ENCODE measurements around the gene SH2D3A.

The SH2D3A gene

GRCh38 chr19:6736169-6736916 lies 30.9 kb downstream of the SH2D3A start (continued):
- TF ChIP-seq ZNF704 (tag by site-specific recombination; IDR thresholded peaks at IDR 0.05) (no peak), ZNF416 (tag by site-specific recombination; IDR thresholded peaks at IDR 0.05) (no peak), ZNF544 (tag by site-specific recombination; IDR thresholded peaks at IDR 0.05) (no peak), ZNF48 (tag by site-specific recombination; IDR thresholded peaks at IDR 0.05) (no peak), ZBTB48 (tag by site-specific recombination; IDR thresholded peaks at IDR 0.05) (peak; percentile 89), ZNF776 (tag by site-specific recombination; IDR thresholded peaks at IDR 0.05; ENCODE audit: borderline replicate concordance) (no peak), ZNF473 (tag by site-specific recombination; IDR thresholded peaks at IDR 0.05) (no peak), ZSCAN18 (tag by site-specific recombination; IDR thresholded peaks at IDR 0.05) (no peak), ELK4 (IDR thresholded peaks at IDR 0.05; ENCODE audit: borderline replicate concordance, low read depth, low read length) (no peak), ZFP3 (tag by site-specific recombination; IDR thresholded peaks at IDR 0.05; ENCODE audit: low read depth) (peak; percentile 82), GLIS1 (tag by site-specific recombination; IDR thresholded peaks at IDR 0.05) (peak; percentile 13; the same call in 1 of the 2 replicates), KLF9 (tag by site-specific recombination; IDR thresholded peaks at IDR 0.05; ENCODE audit: low read depth) (no peak), ZNF280C (tag by site-specific recombination; IDR thresholded peaks at IDR 0.05) (no peak), ZNF629 (tag by site-specific recombination; IDR thresholded peaks at IDR 0.05) (peak; percentile 61), SP2 (tag by site-specific recombination; IDR thresholded peaks at IDR 0.05) (peak; percentile 33), ZNF341 (tag by site-specific recombination; IDR thresholded peaks at IDR 0.05; ENCODE audit: low read depth) (peak; percentile 97), MYNN (tag by site-specific recombination; IDR thresholded peaks at IDR 0.05; ENCODE audit: borderline replicate concordance) (no peak), HOXC10 (CRISPR knock-in tag; IDR thresholded peaks at IDR 0.05) (no peak), ZNF830 (tag by site-specific recombination; IDR thresholded peaks at IDR 0.05; ENCODE audit: low read depth) (no peak), ZBTB6 (tag by site-specific recombination; IDR thresholded peaks at IDR 0.05) (no peak), ZBTB21 (tag by site-specific recombination; IDR thresholded peaks at IDR 0.05) (peak; percentile 71), ZNF785 (tag by site-specific recombination; IDR thresholded peaks at IDR 0.05) (no peak), ZNF624 (tag by site-specific recombination; IDR thresholded peaks at IDR 0.05) (no peak), ZNF24 (tag by site-specific recombination; IDR thresholded peaks at IDR 0.05) (no peak), ZNF555 (tag by site-specific recombination; conservative IDR thresholded peaks at IDR 0.05) (no peak), CTCF (tag by site-specific recombination; IDR thresholded peaks at IDR 0.05) (peak; percentile 87), ZNF202 (tag by site-specific recombination; IDR thresholded peaks at IDR 0.05; ENCODE audit: borderline replicate concordance) (no peak), ZNF174 (tag by site-specific recombination; IDR thresholded peaks at IDR 0.05) (no peak), ZNF112 (tag by site-specific recombination; IDR thresholded peaks at IDR 0.05) (no peak), KLF7 (tag by site-specific recombination; IDR thresholded peaks at IDR 0.05; ENCODE audit: borderline replicate concordance) (no peak), PRDM1 (tag by site-specific recombination; IDR thresholded peaks at IDR 0.05) (no peak)

All from HEK293 (cell line).